HepG2 (cell line): ENCODE results near the gene SLC4A11. TPM values are rescaled to one million over a fixed set of nuclear protein-coding genes. Genes with fewer than 3 reads are reported as not detected.

ENCODE experiments used
- ARNT ChIP-seq: fragments of 450-650 bp; IDR thresholded peaks from 2 replicates; pipeline ENCODE4 v1.6.1; 2017
- CBX1 ChIP-seq: IDR thresholded peaks from one replicate; pipeline ENCODE4 v1.6.1; 2016; ENCODE audit warnings: antibody characterized with exemption, low read depth
- DMTF1 ChIP-seq: sonication (generic); formaldehyde crosslinking; IDR thresholded peaks from 2 replicates; pipeline ENCODE4 v1.4.0; 2020; ENCODE audit warnings: mild to moderate bottlenecking, missing genetic modification reagents
- FOXP1 ChIP-seq, 2 experiments: fragments of 450-650 bp in 1 of 2; IDR thresholded peaks; 2 replicates each; pipeline ENCODE4 v1.6.1; 2017 to 2018; ENCODE audit warnings: antibody characterized with exemption in 1 of 2
- GRHL1 ChIP-seq: sonication (generic); formaldehyde crosslinking; conservative IDR thresholded peaks from 2 replicates; pipeline ENCODE4 v1.8.0; 2022; ENCODE audit warnings: missing genetic modification reagents
- MEIS1 ChIP-seq: sonication (generic); formaldehyde crosslinking; IDR thresholded peaks from 2 replicates; pipeline ENCODE4 v1.9.0; 2021; ENCODE audit warnings: mild to moderate bottlenecking, missing genetic modification reagents, moderate library complexity, borderline replicate concordance
- PAX8 ChIP-seq: sonication (generic); formaldehyde crosslinking; IDR thresholded peaks from 2 replicates; pipeline ENCODE4 v1.8.0; 2022; ENCODE audit warnings: mild to moderate bottlenecking, missing genetic modification reagents, borderline replicate concordance
- PHB2 ChIP-seq: fragments of 450-650 bp; IDR thresholded peaks from 2 replicates; pipeline ENCODE4 v1.6.1; 2018; ENCODE audit not compliant: partially characterized antibody
- PHF21A ChIP-seq: sonication (generic); formaldehyde crosslinking; IDR thresholded peaks from 2 replicates; pipeline ENCODE4 v1.5.0; 2020; ENCODE audit warnings: mild to moderate bottlenecking, missing genetic modification reagents
- THAP7 ChIP-seq: sonication (generic); formaldehyde crosslinking; IDR thresholded peaks from 2 replicates; pipeline ENCODE4 v1.8.1; 2023; ENCODE audit warnings: mild to moderate bottlenecking, missing genetic modification reagents
- ZBTB40 ChIP-seq, 2 experiments: fragments of 450-650 bp in 1 of 2; sonication (generic) in 1 of 2; formaldehyde crosslinking in 1 of 2; IDR thresholded peaks; 2 replicates each; pipeline versions ENCODE4 v1.6.1 to v1.8.0; 2016 to 2022; ENCODE audit warnings: antibody characterized with exemption in 1 of 2, mild to moderate bottlenecking in 1 of 2, missing genetic modification reagents in 1 of 2
- ZFP37 ChIP-seq: sonication (generic); formaldehyde crosslinking; IDR thresholded peaks from 2 replicates; pipeline ENCODE4 v1.4.0; 2020; ENCODE audit warnings: missing genetic modification reagents, borderline replicate concordance
- ZNF776 ChIP-seq: sonication (generic); formaldehyde crosslinking; IDR thresholded peaks from 2 replicates; pipeline ENCODE4 v1.4.0; 2020; ENCODE audit warnings: mild to moderate bottlenecking, missing genetic modification reagents
- polyA plus RNA-seq, 8 experiments: library from polyadenylated mRNA; depleted of rRNA in 3 of 8; stranded (reverse) in 7 of 8; unstranded in 1 of 8; fragments of >200 nt; fragmentation: Illumina TruSeq in 4 of 8; extraction: Trizol in 4 of 8; gene quantifications; 2 replicates each; pipeline versions ENCODE4 v1.2.1 to v1.2.3, GENCODE V29; 2011 to 2016; ENCODE audit warnings: low read depth in 4 of 8, missing spikeins in 1 of 8, mixed read lengths in 1 of 8; ENCODE audit not compliant: insufficient read depth in 1 of 8
- total RNA-seq, 5 experiments: library from RNA; depleted of rRNA; stranded (reverse); fragments of >200 nt; fragmentation: Illumina TruSeq; extraction: Trizol; gene quantifications; 2 replicates each; pipeline ENCODE4 v1.2.3, GENCODE V29; 2016; ENCODE audit warnings: low read depth in 1 of 5

Gene SLC4A11
- total and polyA plus RNA-seq, 2 of the 13 experiments (the other 11 are each of a cell fraction or from before 2014, with no cell fraction given), result 3.9 to 27.0 TPM

- TF ChIP-seq PHB2 (no peak), THAP7 (CRISPR knock-in tag) (0 out of 2 replicates have a peak, but pooled peaks have one; percentile 19), DMTF1 (CRISPR knock-in tag) (peak; percentile 66; the same call in 1 of the 2 replicates), CBX1 (no peak), PAX8 (no peak; the same call in 1 of the 2 replicates), ZBTB40 (IDR thresholded peaks at IDR 0.05) (no peak), ZBTB40 (CRISPR knock-in tag; IDR thresholded peaks at IDR 0.05) (peak; percentile 91; the same call in 1 of the 2 replicates), MEIS1 (CRISPR knock-in tag) (peak; percentile 100), ZNF776 (peak; percentile 89; the same call in 1 of the 2 replicates), FOXP1 (IDR thresholded peaks at IDR 0.05) (peak; percentile 90), FOXP1 (CRISPR knock-in tag; IDR thresholded peaks at IDR 0.05) (peak; percentile 99), GRHL1 (no peak), PHF21A (peak; percentile 98), ZFP37 (CRISPR knock-in tag) (peak; percentile 90; the same call in 1 of the 2 replicates), ARNT (no peak)
These were observed 16.1 kb downstream of the SLC4A11 start (continued) for GRCh38 chr20:3222635-3223600.
